MCF 10A (cell line): ENCODE results near the gene ARHGAP12. TPM values are rescaled to one million over a fixed set of nuclear protein-coding genes. Genes with fewer than 3 reads are reported as not detected.

Experiments used
- BruUV-seq: library from RNA; stranded (reverse); fragments of 400-500 nt; replicated peaks from 2 replicates; lab custom pipeline; 2021; lab: Mats Ljungman, UMichigan
- CTCF ChIA-PET: fragments of 300-600 bp; sonication (Branson Sonifier 250); formaldehyde crosslinking; extraction: SDS; loops from one replicate; lab custom pipeline; 2021; ENCODE audit warnings: antibody characterized with exemption, inconsistent platforms; lab: Yijun Ruan, JAX
- POLR2A ChIA-PET: fragments of 300-600, 350-650 bp; sonication (Branson Sonifier 250); formaldehyde crosslinking; extraction: SDS; loops from one replicate; lab custom pipeline; 2020; ENCODE audit warnings: antibody characterized with exemption, inconsistent platforms; lab: Yijun Ruan, JAX
- DNase-seq: peaks from one replicate; pipeline ENCODE4 v3.0.0-alpha.2; 2018; ENCODE audit not compliant: unreplicated experiment
- H3K27ac Mint-ChIP-seq: one replicate; pipeline ENCODE4 v1.8.0; 2022; ENCODE audit warnings: mild to moderate bottlenecking, low read depth, mixed read lengths; ENCODE audit not compliant: unreplicated experiment
- H3K27me3 Mint-ChIP-seq: one replicate; pipeline ENCODE4 v1.8.0; 2022; ENCODE audit warnings: mixed read lengths; ENCODE audit not compliant: insufficient read depth, unreplicated experiment
- H3K36me3 Mint-ChIP-seq: one replicate; pipeline ENCODE4 v1.8.0; 2022; ENCODE audit warnings: mild to moderate bottlenecking, moderate library complexity, mixed read lengths; ENCODE audit not compliant: insufficient read depth, unreplicated experiment
- H3K4me1 Mint-ChIP-seq: one replicate; pipeline ENCODE4 v1.8.0; 2022; ENCODE audit warnings: mixed read lengths; ENCODE audit not compliant: insufficient read depth, unreplicated experiment
- H3K4me3 Mint-ChIP-seq: one replicate; pipeline ENCODE4 v1.8.0; 2022; ENCODE audit warnings: mild to moderate bottlenecking, moderate library complexity, mixed read lengths; ENCODE audit not compliant: unreplicated experiment
- H3K9me3 Mint-ChIP-seq: one replicate; pipeline ENCODE4 v1.8.0; 2022; ENCODE audit warnings: mixed read lengths; ENCODE audit not compliant: unreplicated experiment
- intact Hi-C: fragments of 100-400 bp; cut with micrococcal nuclease; formaldehyde crosslinking; loops from 2 replicates; pipeline ENCODE4 v1.14.1; 2022
- total RNA-seq: library from RNA; stranded (reverse); gene quantifications from 2 replicates; pipeline ENCODE4 v1.2.3, GENCODE V29; 2022
- TF ChIP-seq, protein P1 (sequence below): fragments of 200-600 bp; IDR thresholded peaks from one replicate; pipeline ENCODE4 v1.8.0; 2022; ENCODE audit warnings: antibody characterized with exemption, mild to moderate bottlenecking; ENCODE audit not compliant: unreplicated experiment

Gene ARHGAP12
- total RNA-seq, 1 experiment from 2014 or later = 26.0 TPM

DNA sequence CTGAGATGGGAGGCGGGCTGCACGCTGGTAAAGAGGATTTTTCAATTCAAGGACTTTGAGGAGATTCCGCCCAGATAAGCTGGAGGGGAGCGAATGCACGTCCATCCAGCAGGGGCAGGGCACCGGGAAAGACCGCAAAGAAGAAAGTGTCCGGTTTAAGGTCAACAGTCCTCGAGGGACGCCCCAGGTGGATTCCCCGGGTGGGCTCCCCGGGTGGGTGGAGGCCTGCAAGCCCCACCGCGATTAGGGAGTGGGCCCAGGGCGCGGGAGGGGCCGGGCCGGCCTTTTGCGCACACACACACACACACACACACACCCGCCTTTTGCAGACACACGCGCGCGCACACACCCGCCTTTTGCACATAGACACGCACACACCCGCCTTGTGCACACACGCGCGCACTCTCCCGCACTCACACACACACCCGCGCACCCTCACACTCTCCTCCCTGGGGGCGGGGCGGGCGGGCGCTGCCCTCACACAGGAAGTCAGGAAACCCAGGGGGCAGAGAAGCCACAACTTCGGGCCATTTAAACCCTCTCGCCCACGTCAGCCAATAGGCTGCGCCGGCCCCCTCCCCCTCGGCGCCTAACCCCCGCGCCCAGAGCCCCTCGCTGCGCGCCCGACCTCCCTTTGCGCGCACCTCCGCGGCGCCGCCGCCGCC, 615 bp downstream of the ARHGAP12 start:
- peaks cover 32% of the 10 kb centered on the region for H3K4me1 Mint-ChIP-seq
- TF ChIP-seq, protein P1, sequence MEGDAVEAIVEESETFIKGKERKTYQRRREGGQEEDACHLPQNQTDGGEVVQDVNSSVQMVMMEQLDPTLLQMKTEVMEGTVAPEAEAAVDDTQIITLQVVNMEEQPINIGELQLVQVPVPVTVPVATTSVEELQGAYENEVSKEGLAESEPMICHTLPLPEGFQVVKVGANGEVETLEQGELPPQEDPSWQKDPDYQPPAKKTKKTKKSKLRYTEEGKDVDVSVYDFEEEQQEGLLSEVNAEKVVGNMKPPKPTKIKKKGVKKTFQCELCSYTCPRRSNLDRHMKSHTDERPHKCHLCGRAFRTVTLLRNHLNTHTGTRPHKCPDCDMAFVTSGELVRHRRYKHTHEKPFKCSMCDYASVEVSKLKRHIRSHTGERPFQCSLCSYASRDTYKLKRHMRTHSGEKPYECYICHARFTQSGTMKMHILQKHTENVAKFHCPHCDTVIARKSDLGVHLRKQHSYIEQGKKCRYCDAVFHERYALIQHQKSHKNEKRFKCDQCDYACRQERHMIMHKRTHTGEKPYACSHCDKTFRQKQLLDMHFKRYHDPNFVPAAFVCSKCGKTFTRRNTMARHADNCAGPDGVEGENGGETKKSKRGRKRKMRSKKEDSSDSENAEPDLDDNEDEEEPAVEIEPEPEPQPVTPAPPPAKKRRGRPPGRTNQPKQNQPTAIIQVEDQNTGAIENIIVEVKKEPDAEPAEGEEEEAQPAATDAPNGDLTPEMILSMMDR = peak; percentile 26
- no peaks in the 10 kb centered on the region for H3K9me3 Mint-ChIP-seq
- no peaks in the 10 kb centered on the region for H3K27me3 Mint-ChIP-seq
- CTCF ChIA-PET = interaction anchor here (2.5 kb wide), 1 partner anchor 66 kb away, joined by 14 read pairs; no protein-coding TSS in a partner anchor
- peak overlapping the region; percentile 89 for H3K4me3 Mint-ChIP-seq
- intact Hi-C loops = loop anchor here (2.0 kb wide), 1 partner anchor 65 kb away; no protein-coding TSS in a partner anchor
- POLR2A ChIA-PET = interaction anchor here (0.6 to 3.8 kb wide), 23 partner anchors 8 to 1246 kb away, joined by 3 to 69 read pairs (median 4); no protein-coding TSS in a partner anchor
- H3K27ac Mint-ChIP-seq = peak overlapping the region; percentile 97
- no TSS peak for BruUV-seq
- H3K36me3 Mint-ChIP-seq = no peaks in the 10 kb centered on the region
- peak; percentile 56 for DNase-seq

DNA sequence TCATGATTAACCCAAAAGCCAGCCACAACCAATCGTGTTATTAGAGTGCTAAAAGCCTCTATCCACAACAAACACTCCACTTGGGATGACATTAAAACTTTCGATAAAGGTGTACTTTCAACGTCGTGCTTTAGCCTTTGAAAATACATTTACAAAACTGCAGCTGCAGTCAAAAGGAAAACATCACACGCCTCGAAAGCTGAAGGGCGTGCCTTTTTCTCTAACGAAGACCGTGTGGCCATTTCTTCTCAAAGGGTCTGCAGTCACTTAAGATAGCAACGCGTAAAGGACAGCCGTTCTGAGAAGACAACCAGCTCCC, 1.1 kb downstream of the ARHGAP12 start:
- ChIA-PET POLR2A (interaction anchor here (0.6 to 3.2 kb wide), 17 partner anchors 8 to 606 kb away, joined by 3 to 20 read pairs (median 4); no protein-coding TSS in a partner anchor), CTCF (interaction anchor here (2.5 kb wide), 1 partner anchor 65 kb away, joined by 14 read pairs; no protein-coding TSS in a partner anchor)
- Mint-ChIP-seq H3K36me3 (no peaks in the 10 kb centered on the region), H3K27ac (peak overlapping the region; percentile 81), H3K4me3 (peak overlapping the region; percentile 89), H3K4me1 (peaks cover 32% of the 10 kb centered on the region), H3K27me3 (no peaks in the 10 kb centered on the region), H3K9me3 (no peaks in the 10 kb centered on the region)
- intact Hi-C loops = loop anchor here (2.0 kb wide), 1 partner anchor 65 kb away; no protein-coding TSS in a partner anchor
- no TSS peak for BruUV-seq
- DNase-seq = no peak
- TF ChIP-seq, protein P1 = no peak

DNA sequence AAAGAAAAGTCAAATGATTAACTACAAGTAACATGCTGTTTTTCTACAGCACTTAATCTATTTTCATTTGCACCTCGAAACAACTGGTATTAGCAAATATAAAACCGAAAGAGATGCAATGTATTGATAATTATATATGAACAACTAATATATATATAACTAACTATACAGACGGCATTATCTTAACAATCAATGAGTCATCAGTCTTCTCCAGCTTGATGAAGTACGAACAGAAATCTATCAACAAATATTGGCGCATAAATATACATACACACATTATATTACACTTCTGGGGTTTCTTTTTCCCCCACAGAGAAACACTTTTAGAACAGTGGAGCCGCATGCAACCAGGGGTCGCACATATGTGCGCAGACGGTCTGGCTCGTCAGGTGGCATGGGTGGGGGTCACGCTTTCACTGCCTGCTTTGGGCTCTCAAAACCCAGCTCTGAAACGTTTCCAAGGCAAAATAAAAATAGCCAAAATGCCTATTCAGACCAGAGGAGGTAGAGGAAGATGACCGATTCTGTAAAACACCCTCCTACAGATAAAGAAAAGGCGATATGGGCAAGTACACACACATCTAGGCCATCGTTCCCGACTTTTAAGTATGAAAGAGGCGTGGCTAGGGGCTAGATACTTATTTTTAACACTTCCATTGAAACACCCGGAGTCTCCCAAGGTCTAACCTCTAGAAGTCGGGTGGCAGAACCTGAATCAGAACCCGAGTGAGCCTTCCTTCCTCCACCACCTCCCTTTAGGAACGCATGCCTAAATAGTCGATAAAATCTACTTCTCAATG, 1.7 kb downstream of the ARHGAP12 start:
- intact Hi-C loops = loop anchor here (2.0 kb wide), 1 partner anchor 64 kb away; no protein-coding TSS in a partner anchor
- CTCF ChIA-PET = interaction anchor here (2.5 kb wide), 1 partner anchor 65 kb away, joined by 14 read pairs; no protein-coding TSS in a partner anchor
- H3K36me3 Mint-ChIP-seq = peaks cover 2% of the 10 kb centered on the region
- H3K27ac Mint-ChIP-seq = peak overlapping the region; percentile 81
- no peak for DNase-seq
- no TSS peak for BruUV-seq
- H3K27me3 Mint-ChIP-seq = no peaks in the 10 kb centered on the region
- H3K9me3 Mint-ChIP-seq = no peaks in the 10 kb centered on the region
- POLR2A ChIA-PET = interaction anchor here (0.6 to 3.2 kb wide), 24 partner anchors 7 to 1218 kb away, joined by 3 to 20 read pairs (median 3); no protein-coding TSS in a partner anchor
- TF ChIP-seq, protein P1 = no peak
- peaks cover 32% of the 10 kb centered on the region for H3K4me1 Mint-ChIP-seq
- peak overlapping the region; percentile 89 for H3K4me3 Mint-ChIP-seq
